H9 (cell line): ENCODE data around the gene NBDY. TPM values are rescaled to one million over a fixed set of nuclear protein-coding genes. Genes with fewer than 3 reads are reported as not detected.
A peak's percentile ranks its signal among the peaks of the same experiment; 100 is the strongest.

Experiments used
- DNase-seq: peaks from one replicate; pipeline ENCODE4 v3.0.0-alpha.2; 2017
- H2AFZ ChIP-seq: one replicate; pipeline ENCODE4 v1.6.1; 2013; ENCODE audit warnings: mild to moderate bottlenecking, low read length, control low read depth, moderate library complexity
- H2AK5ac ChIP-seq: 2 replicates; pipeline ENCODE4 v1.6.1; 2013; ENCODE audit warnings: low read length, control low read depth, mixed read lengths; ENCODE audit not compliant: insufficient read length
- H2BK120ac ChIP-seq: one replicate; pipeline ENCODE4 v1.6.1; 2013; ENCODE audit warnings: low read depth, mild to moderate bottlenecking, low read length, control low read depth, inconsistent platforms; ENCODE audit not compliant: poor library complexity, severe bottlenecking
- H2BK12ac ChIP-seq: 2 replicates; pipeline ENCODE4 v1.6.1; 2013; ENCODE audit warnings: low read length, control low read depth, mixed read lengths, low read depth; ENCODE audit not compliant: insufficient read length
- H2BK15ac ChIP-seq: 2 replicates; pipeline ENCODE4 v1.6.1; 2013; ENCODE audit warnings: low read depth, low read length, control low read depth
- H2BK20ac ChIP-seq: one replicate; pipeline ENCODE4 v1.6.1; 2013; ENCODE audit warnings: low read depth, mild to moderate bottlenecking, low read length, control low read depth, inconsistent platforms; ENCODE audit not compliant: poor library complexity, severe bottlenecking
- H2BK5ac ChIP-seq: 2 replicates; pipeline ENCODE4 v1.6.1; 2013; ENCODE audit warnings: low read length, control low read depth, mixed read lengths; ENCODE audit not compliant: insufficient read length
- H3K14ac ChIP-seq: 2 replicates; pipeline ENCODE4 v1.6.1; 2013; ENCODE audit warnings: low read length, control low read depth; ENCODE audit not compliant: insufficient read depth
- H3K18ac ChIP-seq: 2 replicates; pipeline ENCODE4 v1.6.1; 2013; ENCODE audit warnings: low read depth, mild to moderate bottlenecking, mixed read lengths, low read length, control low read depth; ENCODE audit not compliant: insufficient read length
- H3K23ac ChIP-seq: 2 replicates; pipeline ENCODE4 v1.6.1; 2013; ENCODE audit warnings: low read length, control low read depth, mixed read lengths, low read depth; ENCODE audit not compliant: insufficient read length
- H3K23me2 ChIP-seq: 2 replicates; pipeline ENCODE4 v1.6.1; 2013; ENCODE audit warnings: low read depth, mild to moderate bottlenecking, mixed read lengths, low read length, control low read depth; ENCODE audit not compliant: insufficient read length, poor library complexity, severe bottlenecking
- H3K27ac ChIP-seq: 2 replicates; pipeline ENCODE4 v1.5.1; 2013; ENCODE audit warnings: low read length, control low read depth, mixed read lengths, low read depth; ENCODE audit not compliant: insufficient read length
- H3K27me3 ChIP-seq: 2 replicates; pipeline ENCODE4 v1.6.1; 2013; ENCODE audit warnings: low read length, control low read depth, inconsistent platforms; ENCODE audit not compliant: insufficient read depth
- H3K4ac ChIP-seq: 2 replicates; pipeline ENCODE4 v1.6.1; 2013; ENCODE audit warnings: low read depth, mild to moderate bottlenecking, control low read depth, inconsistent platforms, low read length, moderate library complexity
- H3K4me1 ChIP-seq: 2 replicates; pipeline ENCODE4 v1.6.1; 2013; ENCODE audit warnings: low read length, control low read depth, inconsistent platforms; ENCODE audit not compliant: insufficient read depth
- H3K4me2 ChIP-seq: 2 replicates; pipeline ENCODE4 v1.6.1; 2013; ENCODE audit warnings: low read length, control low read depth, mixed read lengths; ENCODE audit not compliant: insufficient read length, insufficient read depth
- H3K56ac ChIP-seq: 2 replicates; pipeline ENCODE4 v1.6.1; 2013; ENCODE audit warnings: low read depth, mild to moderate bottlenecking, mixed read lengths, low read length, control low read depth; ENCODE audit not compliant: insufficient read length
- H3K79me1 ChIP-seq: 2 replicates; pipeline ENCODE4 v1.6.1; 2013; ENCODE audit warnings: low read depth, mild to moderate bottlenecking, moderate library complexity, low read length, control low read depth, inconsistent platforms; ENCODE audit not compliant: insufficient read depth, poor library complexity, severe bottlenecking
- H3K79me2 ChIP-seq: 2 replicates; pipeline ENCODE4 v1.6.1; 2013; ENCODE audit warnings: low read length, control low read depth, inconsistent platforms; ENCODE audit not compliant: insufficient read depth
- H3K9ac ChIP-seq: 2 replicates; pipeline ENCODE4 v1.6.1; 2013; ENCODE audit warnings: low read length, control low read depth, mixed read lengths; ENCODE audit not compliant: insufficient read length; ENCODE audit errors: extremely low read depth
- H3K9me3 ChIP-seq: one replicate; pipeline ENCODE4 v1.6.1; 2013; ENCODE audit warnings: low read depth, low read length, inconsistent platforms; ENCODE audit not compliant: control insufficient read depth
- H3T11ph ChIP-seq: one replicate; pipeline ENCODE4 v1.6.1; 2013; ENCODE audit warnings: mild to moderate bottlenecking, low read length, control low read depth, inconsistent platforms
- H4K20me1 ChIP-seq: one replicate; pipeline ENCODE4 v1.6.1; 2013; ENCODE audit not compliant: control insufficient read depth, insufficient read length, insufficient read depth
- H4K5ac ChIP-seq: 2 replicates; pipeline ENCODE4 v1.6.1; 2013; ENCODE audit warnings: low read depth, mild to moderate bottlenecking, mixed read lengths, low read length, control low read depth; ENCODE audit not compliant: insufficient read length
- H4K8ac ChIP-seq: replicated peaks from 2 replicates; pipeline ENCODE4 v1.6.1; 2013; ENCODE audit warnings: low read length, control low read depth, mixed read lengths, low read depth; ENCODE audit not compliant: insufficient read length
- H4K91ac ChIP-seq: 2 replicates; pipeline ENCODE4 v1.6.1; 2013; ENCODE audit warnings: low read depth, mild to moderate bottlenecking, moderate library complexity, mixed read lengths, low read length, control low read depth; ENCODE audit not compliant: insufficient read length
- H3K27ac Mint-ChIP-seq, 3 experiments: 2 replicates in 2 of 3; 3 replicates in 1 of 3; pipeline ENCODE4 v1.8.0; 2020 to 2021; ENCODE audit warnings: mixed read lengths in 3 of 3, mild to moderate bottlenecking in 1 of 3, moderate library complexity in 1 of 3
- H3K27me3 Mint-ChIP-seq: 2 replicates; pipeline ENCODE4 v1.8.0; 2021; ENCODE audit warnings: low read depth, mild to moderate bottlenecking, moderate library complexity, mixed read lengths
- H3K36me3 Mint-ChIP-seq, 3 experiments: 2 replicates in 2 of 3; 3 replicates in 1 of 3; pipeline ENCODE4 v1.8.0; 2020 to 2021; ENCODE audit warnings: low read depth in 3 of 3, mixed read lengths in 3 of 3; ENCODE audit not compliant: insufficient read depth in 1 of 3
- H3K4me1 Mint-ChIP-seq, 2 experiments: 2 replicates each; pipeline ENCODE4 v1.8.0; 2020; ENCODE audit warnings: mixed read lengths in 2 of 2
- H3K4me3 Mint-ChIP-seq, 2 experiments: 2 replicates in 1 of 2; 3 replicates in 1 of 2; pipeline ENCODE4 v1.8.0; 2020 to 2021; ENCODE audit warnings: mild to moderate bottlenecking in 2 of 2, mixed read lengths in 2 of 2, moderate library complexity in 1 of 2
- H3K9me3 Mint-ChIP-seq, 2 experiments: 2 replicates in 1 of 2; 3 replicates in 1 of 2; pipeline ENCODE4 v1.8.0; 2020; ENCODE audit warnings: mild to moderate bottlenecking in 2 of 2, mixed read lengths in 2 of 2, moderate library complexity in 1 of 2
- CTCF ChIP-seq: fragments of 200-600 bp; sonication (generic); conservative IDR thresholded peaks from 3 replicates; pipeline ENCODE4 v1.8.0; 2021; ENCODE audit warnings: antibody characterized with exemption, mild to moderate bottlenecking
- WGBS: extraction: QIAGEN DNeasy Blood & Tissue Kit; methylation state at CpG from one replicate; pipeline ENCODE4 v1.1.7; 2013; ENCODE audit warnings: missing lambda C conversion rate, low lambda C conversion rate, mixed read lengths; ENCODE audit not compliant: insufficient read length; ENCODE audit errors: extremely low coverage; 5-methylcytosine and 5-hydroxymethylcytosine counted together
- total RNA-seq: library from RNA; stranded (reverse); gene quantifications from 2 replicates; pipeline ENCODE4 v1.2.1, GENCODE V29; 2021

NBDY gene
- total RNA-seq, 1 experiment from 2014 or later: 62.5 TPM

- H2BK20ac ChIP-seq: no peak overlapping the region
- no peaks in the 10 kb centered on the region for H3K27me3 ChIP-seq
- no peaks in the 10 kb centered on the region for H3K79me1 ChIP-seq
- no peak overlapping the region for H2BK12ac ChIP-seq
- peak; percentile 71 for DNase-seq
- H3T11ph ChIP-seq: no peak overlapping the region
- H3K9ac ChIP-seq: no peak overlapping the region
- no peak overlapping the region for H3K4me2 ChIP-seq
- WGBS: no CpG with 5 or more reads among the region's 27 CpGs
- no peak overlapping the region for H3K27ac ChIP-seq
- peak overlapping the region; percentile 36 to 40; a peak in 3 of 5 replicates for H3K4me3 Mint-ChIP-seq
- H2BK15ac ChIP-seq: peak overlapping the region; percentile 25; the same call in 1 of the 2 replicates
- H2BK120ac ChIP-seq: no peak overlapping the region
- no peaks in the 10 kb centered on the region for H3K9me3 ChIP-seq
- peak overlapping the region; percentile 44; the same call in 1 of the 2 replicates for H3K14ac ChIP-seq
- H2AFZ ChIP-seq: no peak overlapping the region
- peaks cover 10% of the 10 kb centered on the region; the same call in 1 of the 2 replicates for H3K4me1 ChIP-seq
- H4K91ac ChIP-seq: peak overlapping the region; percentile 95
- no peak overlapping the region for H3K56ac ChIP-seq
- peak; percentile 65 for TF ChIP-seq CTCF
- no peak overlapping the region for H3K23ac ChIP-seq
- 0 out of 2 replicates have a peak, but pooled peaks cover 2% of the 10 kb centered on the region for H3K79me2 ChIP-seq
- peaks cover 28 to 32% of the 10 kb centered on the region in 2 experiments for H3K4me1 Mint-ChIP-seq
- no peak overlapping the region for H2BK5ac ChIP-seq
- no peak overlapping the region for H4K8ac ChIP-seq
- H3K27me3 Mint-ChIP-seq: no peaks in the 10 kb centered on the region; the same call in 1 of the 2 replicates
- H3K18ac ChIP-seq: peak overlapping the region; percentile 61
- no peak overlapping the region for H2AK5ac ChIP-seq
- peak overlapping the region; percentile 77 to 87 (median 85); a peak in 3 of 7 replicates for H3K27ac Mint-ChIP-seq
- H3K36me3 Mint-ChIP-seq: peaks cover 14 to 33% (median 26%) of the 10 kb centered on the region in 3 experiments
- H3K4ac ChIP-seq: no peak overlapping the region
- no peaks in the 10 kb centered on the region for H4K20me1 ChIP-seq
- no peak overlapping the region for H4K5ac ChIP-seq
- peaks cover 43 to 69% of the 10 kb centered on the region in 2 experiments for H3K9me3 Mint-ChIP-seq
- no peaks in the 10 kb centered on the region for H3K23me2 ChIP-seq
These were observed 74.1 kb downstream of the NBDY start for GRCh38 chrX:56802921-56803849.
